ENCODE measurements around the gene SPAAR.
"Not testable (repeated sequence)": the region's sequence is repeated elsewhere in the genome, so short reads cannot be mapped to it uniquely, and the experiment has no call there.

Gene SPAAR

DNA sequence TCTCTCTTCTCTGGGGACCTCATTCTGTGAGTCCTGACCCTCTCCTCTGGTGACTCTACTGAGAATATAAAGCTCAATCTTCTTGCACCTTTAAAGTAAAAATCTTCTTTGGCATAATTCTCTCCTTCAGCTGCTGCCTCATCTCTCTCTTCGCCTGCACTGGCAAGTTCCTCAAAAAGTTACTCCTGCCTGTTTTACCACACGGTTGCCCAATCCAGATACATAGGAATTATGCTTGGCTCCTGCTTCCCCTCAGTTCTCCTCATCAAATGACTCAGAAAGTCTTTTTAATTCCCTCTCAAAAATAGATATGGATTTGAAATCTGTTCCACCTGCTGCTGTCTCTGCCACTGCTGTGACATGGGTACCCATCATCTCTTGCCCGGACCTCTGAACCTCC, 17.6 kb upstream of the SPAAR start:
- ATAC-seq: no peak
- Mint-ChIP-seq H3K4me3 (no peak overlapping the region), H3K36me3 (ENCODE audit: low read depth) (no peaks in the 10 kb centered on the region), H3K27ac (no peak overlapping the region), H3K27me3 (peaks cover 16% of the 10 kb centered on the region), H3K4me1 (no peaks in the 10 kb centered on the region), H3K9me3 (no peaks in the 10 kb centered on the region)
- DNase-seq: no peak

DNA sequence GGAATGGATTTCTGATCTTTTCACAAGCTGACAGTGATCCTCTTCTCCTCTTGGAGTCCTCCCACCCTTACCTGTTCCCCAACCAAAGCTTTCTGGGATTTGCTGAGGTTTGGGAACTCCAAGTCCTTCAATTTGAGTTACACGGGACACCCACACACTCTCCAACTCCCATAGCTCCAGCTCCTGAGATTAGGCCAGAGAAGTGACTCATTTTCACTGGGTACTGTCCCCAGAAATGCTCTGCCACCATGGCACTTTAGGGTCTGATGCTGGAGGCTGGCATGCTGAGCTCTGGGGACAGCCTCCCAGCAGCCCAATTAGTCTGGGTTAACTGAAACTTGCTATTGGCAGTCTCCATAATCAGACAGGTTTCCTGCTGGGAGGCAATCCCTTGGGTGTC, 17.2 kb upstream of the SPAAR start:
- no peaks in the 10 kb centered on the region for H3K36me3 Mint-ChIP-seq (ENCODE audit: low read depth)
- ATAC-seq: no peak
- H3K27ac Mint-ChIP-seq: no peak overlapping the region
- H3K4me3 Mint-ChIP-seq: no peak overlapping the region
- H3K9me3 Mint-ChIP-seq: no peaks in the 10 kb centered on the region
- no peaks in the 10 kb centered on the region for H3K4me1 Mint-ChIP-seq
- H3K27me3 Mint-ChIP-seq: peaks cover 16% of the 10 kb centered on the region
- DNase-seq: no peak

DNA sequence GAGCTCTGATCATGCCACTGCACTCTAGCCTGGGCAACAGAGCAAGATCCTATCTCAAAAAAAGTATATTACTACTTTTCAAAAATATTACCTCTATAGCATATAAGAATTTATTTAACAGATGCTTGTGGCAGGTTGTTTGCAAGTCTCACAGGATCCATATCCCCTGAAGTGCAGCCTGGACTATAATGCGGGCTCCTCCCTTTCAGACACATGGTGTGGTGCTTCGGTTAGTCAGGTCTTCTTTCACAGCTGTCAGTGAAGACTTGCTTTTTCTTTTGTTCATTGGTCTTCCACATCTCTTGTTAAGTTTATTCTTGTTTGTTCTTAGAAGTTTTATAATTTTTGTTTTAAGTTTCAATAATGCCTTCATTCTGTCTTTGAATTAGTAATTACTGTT, 12.7 kb upstream of the SPAAR start:
- DNase-seq (no peak), ATAC-seq (no peak)
- Mint-ChIP-seq H3K9me3 (no peaks in the 10 kb centered on the region), H3K4me1 (no peaks in the 10 kb centered on the region), H3K27me3 (peaks cover 15% of the 10 kb centered on the region), H3K27ac (no peak overlapping the region), H3K4me3 (no peak overlapping the region), H3K36me3 (ENCODE audit: low read depth) (no peaks in the 10 kb centered on the region)

DNA sequence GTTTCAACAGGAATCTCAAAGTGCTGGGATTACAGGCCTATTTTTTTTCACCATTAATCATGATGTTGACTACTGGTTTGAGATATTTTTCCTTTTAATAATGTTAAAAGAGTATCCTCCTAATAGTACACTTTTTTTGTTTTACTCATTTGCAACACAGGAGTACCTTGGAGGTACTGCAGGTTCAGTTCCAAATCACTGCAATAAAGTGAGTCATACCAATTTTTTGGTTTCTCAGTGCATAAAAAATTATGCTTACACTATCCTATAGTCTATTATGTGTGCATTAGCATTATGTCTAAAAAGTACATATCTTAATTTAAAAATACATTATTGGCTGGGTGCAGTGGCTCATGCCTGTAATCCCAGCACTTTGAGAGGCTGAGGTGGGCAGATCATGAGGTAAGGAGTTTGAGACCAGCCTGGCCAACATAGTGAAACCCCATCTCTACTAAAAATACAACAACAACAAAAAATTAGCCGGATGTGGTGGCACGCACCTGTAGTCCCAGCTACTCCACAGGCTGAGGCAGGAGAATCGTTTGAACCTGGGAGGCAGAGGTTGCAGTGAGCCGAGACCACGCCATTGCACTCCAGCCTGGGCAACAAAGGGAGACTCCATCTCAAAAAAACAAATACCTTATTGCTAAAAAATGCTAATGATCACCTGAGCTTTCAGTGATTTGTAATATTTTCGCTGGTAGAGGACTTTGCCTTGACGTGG, 11.8 kb upstream of the SPAAR start:
- H3K27ac Mint-ChIP-seq; H3K36me3 Mint-ChIP-seq (ENCODE audit: low read depth); DNase-seq; H3K4me1 Mint-ChIP-seq; H3K4me3 Mint-ChIP-seq; ATAC-seq; H3K9me3 Mint-ChIP-seq: not testable (repeated sequence)
- H3K27me3 Mint-ChIP-seq: peaks cover 10% of the 10 kb centered on the region

DNA sequence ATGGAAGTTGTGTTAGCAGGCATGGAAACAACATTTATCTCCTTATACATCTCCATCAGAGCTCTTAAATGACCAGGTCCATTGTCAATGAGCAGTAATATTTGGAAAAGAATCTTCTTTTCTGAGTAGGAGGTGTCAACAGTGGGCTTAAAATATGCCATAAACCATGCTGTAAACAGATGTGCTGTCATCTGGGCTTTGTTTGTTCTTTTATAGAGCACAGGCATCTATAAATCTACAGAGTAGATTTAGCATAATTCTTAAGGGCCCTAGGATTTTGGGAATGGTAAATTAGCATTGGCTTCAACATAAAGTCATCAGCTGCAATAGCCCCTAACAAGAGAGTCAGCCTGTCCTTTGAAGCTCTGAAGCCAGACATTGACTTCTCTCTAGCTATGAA, 11.0 kb upstream of the SPAAR start:
- Mint-ChIP-seq H3K4me1 (no peaks in the 10 kb centered on the region), H3K27ac (no peak overlapping the region), H3K9me3 (no peaks in the 10 kb centered on the region), H3K36me3 (ENCODE audit: low read depth) (no peaks in the 10 kb centered on the region), H3K4me3 (no peak overlapping the region), H3K27me3 (peaks cover 12% of the 10 kb centered on the region)
- DNase-seq (no peak), ATAC-seq (no peak)

DNA sequence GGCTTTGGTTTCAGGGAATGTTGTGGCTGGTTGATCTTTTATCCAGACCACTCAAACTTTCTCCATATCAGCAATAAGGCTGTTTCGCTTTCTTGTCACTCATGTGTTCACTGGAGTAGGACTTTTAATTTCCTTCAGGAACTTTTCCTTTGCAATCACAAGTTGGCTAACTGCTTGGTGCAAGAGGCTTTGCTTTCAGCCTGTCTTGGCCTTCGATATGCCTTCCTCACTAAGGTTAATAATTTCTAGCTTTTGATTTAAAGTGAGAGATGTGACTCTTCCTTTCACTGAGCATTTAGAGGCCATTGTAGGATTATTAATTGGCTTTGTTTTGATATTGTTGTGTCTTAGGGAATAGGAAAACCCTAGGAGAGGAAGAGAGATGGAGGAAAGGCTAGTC, 10.3 kb upstream of the SPAAR start:
- Mint-ChIP-seq H3K27me3 (peaks cover 7% of the 10 kb centered on the region), H3K9me3 (no peaks in the 10 kb centered on the region), H3K4me1 (no peaks in the 10 kb centered on the region), H3K4me3 (no peak overlapping the region), H3K27ac (no peak overlapping the region), H3K36me3 (ENCODE audit: low read depth) (no peaks in the 10 kb centered on the region)
- ATAC-seq (no peak), DNase-seq (no peak)

DNA sequence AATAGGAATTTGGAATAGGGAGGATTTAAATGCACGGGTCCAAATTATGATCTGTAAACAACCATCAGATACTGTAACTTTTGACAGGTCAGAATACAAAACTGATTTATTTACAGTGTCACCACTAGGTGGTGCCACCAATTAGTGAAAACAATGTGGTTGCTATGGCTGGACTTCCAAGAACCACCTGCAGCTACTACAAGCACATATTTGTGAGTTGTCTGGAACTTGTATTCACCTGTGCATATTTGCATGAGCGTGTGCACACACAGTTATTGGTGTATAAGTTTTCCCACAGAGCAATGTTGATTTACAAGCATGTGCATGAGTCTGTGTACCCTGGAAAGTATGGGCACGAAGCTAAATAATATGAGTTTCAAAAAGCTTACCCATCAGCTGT, 6.2 kb upstream of the SPAAR start:
- DNase-seq (peak; percentile 29), ATAC-seq (peak; percentile 43)
- peaks cover 5% of the 10 kb centered on the region for H3K4me1 Mint-ChIP-seq
- H3K9me3 Mint-ChIP-seq: no peaks in the 10 kb centered on the region
- no peak overlapping the region for H3K27ac Mint-ChIP-seq
- peaks cover 5% of the 10 kb centered on the region for H3K27me3 Mint-ChIP-seq
- no peak overlapping the region for H3K4me3 Mint-ChIP-seq
- no peaks in the 10 kb centered on the region for H3K36me3 Mint-ChIP-seq (ENCODE audit: low read depth)

DNA sequence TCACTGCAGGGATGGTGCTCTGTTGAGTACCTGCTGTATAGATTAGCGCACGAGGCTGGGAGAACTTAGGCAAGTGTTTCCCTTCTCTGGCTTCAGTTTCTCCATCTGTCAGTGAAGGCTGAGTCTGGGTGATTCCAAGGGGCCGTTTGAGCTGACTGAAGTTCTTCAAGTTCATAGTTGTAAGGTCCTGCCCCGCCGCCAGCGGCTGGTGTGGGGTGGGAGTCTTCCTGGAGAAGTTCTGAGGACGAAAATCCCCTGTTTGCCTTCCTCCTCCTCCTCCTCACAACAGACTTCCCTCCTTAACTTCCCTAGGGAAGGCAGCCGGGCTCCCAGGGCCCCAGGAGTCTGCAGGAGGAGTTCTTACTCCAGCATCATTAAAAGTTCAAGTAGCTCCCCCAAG, 5.0 kb upstream of the SPAAR start:
- no peak for ATAC-seq
- Mint-ChIP-seq H3K4me3 (no peak overlapping the region), H3K36me3 (ENCODE audit: low read depth) (no peaks in the 10 kb centered on the region), H3K9me3 (no peaks in the 10 kb centered on the region), H3K27ac (no peak overlapping the region), H3K4me1 (peaks cover 17% of the 10 kb centered on the region), H3K27me3 (peaks cover 4% of the 10 kb centered on the region)
- no peak for DNase-seq

DNA sequence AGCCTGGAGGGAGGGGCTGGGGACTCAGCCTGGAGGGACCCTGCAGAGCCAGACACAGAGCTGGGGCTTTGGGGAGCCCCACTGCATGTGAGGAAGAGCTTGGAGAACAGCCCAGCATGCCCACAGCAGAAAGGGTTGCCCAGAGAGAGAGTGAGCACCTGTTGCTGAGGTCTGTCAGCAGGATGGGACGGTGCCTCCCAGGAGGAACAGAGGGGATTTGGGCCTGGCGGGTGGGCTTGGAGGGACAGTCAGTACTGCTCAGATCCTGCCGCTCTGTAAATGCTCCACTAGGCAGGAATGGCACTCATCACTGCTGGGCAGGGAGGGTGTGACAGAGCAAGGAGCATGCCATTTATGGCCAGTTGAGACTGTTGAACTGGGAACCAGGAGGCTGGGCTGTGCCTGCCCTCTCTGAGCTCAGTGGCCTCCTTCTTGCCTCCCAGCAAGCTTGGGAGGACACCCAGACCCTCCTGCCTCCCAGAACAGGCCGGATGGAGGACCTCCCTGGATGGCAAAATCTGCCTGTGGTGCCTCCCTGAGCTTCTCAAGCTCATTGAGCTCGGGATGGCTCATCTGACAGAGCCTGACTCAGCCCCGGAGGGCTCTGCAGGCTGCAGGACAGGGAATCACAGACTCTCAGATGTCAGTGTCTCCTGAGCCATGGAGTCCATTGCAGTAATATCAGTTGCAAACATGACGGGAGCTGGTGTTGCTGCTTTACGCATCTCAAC, 4.1 kb upstream of the SPAAR start:
- Mint-ChIP-seq H3K4me1 (peaks cover 25% of the 10 kb centered on the region), H3K36me3 (ENCODE audit: low read depth) (no peaks in the 10 kb centered on the region), H3K4me3 (no peak overlapping the region), H3K9me3 (no peaks in the 10 kb centered on the region), H3K27me3 (peaks cover 4% of the 10 kb centered on the region), H3K27ac (no peak overlapping the region)
- ATAC-seq: no peak
- no peak for DNase-seq

DNA sequence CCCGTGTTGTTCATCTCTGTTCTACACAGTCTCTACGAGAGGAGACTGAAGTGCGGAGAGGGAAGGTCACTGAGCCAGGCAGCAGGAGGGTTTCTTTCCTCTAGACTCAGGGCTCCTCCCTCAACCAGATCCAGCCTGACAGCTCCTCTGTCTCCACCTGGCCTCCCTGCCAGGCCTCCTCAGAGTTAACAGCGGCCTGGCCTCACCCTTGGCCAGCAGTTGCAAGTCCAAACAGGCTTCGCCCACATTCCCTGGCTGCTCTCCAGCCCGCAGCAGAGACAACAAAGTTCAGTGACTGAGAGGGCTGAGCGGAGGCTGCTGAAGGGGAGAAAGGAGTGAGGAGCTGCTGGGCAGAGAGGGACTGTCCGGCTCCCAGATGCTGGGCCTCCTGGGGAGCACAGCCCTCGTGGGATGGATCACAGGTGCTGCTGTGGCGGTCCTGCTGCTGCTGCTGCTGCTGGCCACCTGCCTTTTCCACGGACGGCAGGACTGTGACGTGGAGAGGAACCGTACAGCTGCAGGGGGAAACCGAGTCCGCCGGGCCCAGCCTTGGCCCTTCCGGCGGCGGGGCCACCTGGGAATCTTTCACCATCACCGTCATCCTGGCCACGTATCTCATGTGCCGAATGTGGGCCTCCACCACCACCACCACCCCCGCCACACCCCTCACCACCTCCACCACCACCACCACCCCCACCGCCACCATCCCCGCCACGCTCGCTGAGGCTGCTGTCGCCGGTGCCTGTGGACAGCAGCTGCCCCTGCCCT, 3.2 kb upstream of the SPAAR start, which contains the start of gene HRCT1:
HRCT1 (plus strand) TSS at position 291 of the 768 bp plus-strand sequence; CDS start at position 377, 86 bp downstream.
- no peak within 1 kb of the TSS for H3K27ac Mint-ChIP-seq
- no peaks in the 10 kb centered on the region for H3K9me3 Mint-ChIP-seq
- no peak for DNase-seq
- ATAC-seq: no peak
- peaks cover 33% of the 10 kb centered on the region for H3K4me1 Mint-ChIP-seq
- peaks cover 2% of the 10 kb centered on the region for H3K27me3 Mint-ChIP-seq
- no peak within 1 kb of the TSS for H3K4me3 Mint-ChIP-seq
- H3K36me3 Mint-ChIP-seq (ENCODE audit: low read depth): no peaks in the 10 kb centered on the region

DNA sequence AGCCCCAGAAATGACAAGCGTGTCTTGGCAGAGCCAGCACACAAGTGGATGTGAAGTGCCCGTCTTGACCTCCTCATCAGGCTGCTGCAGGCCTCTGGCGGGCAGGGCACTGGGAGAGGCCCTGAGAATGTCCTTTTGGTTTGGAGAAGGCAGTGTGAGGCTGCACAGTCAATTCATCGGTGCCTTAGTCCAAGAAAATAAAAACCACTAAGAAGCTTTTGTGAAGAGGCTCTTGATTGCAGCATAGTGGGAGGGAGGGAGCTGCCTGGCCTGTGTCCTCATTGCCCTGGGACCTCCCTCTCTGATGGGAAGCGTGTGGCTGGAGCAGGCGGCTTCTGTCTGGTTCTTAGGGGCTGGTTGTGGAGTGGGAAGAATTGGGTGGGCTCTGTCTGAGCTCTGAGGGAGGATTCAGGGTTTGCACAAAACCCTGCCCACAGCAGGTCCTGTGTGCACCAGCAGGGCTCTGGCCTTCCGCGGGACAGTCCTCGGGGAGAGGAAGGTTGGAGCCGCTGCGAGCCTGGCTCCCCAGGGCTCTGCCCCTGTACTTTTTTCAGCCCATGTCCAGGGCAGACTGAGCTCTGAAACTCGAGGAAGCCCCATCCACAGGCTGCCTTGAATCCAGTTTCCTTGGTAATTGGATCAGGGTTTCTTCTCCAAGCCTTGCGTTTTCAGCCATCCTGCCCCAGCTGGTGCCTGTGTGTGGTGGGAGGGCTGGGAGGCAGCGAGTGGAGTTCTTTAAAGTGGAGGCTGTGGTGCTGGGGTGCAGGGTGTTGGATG, 2.2 kb upstream of the SPAAR start:
- no peaks in the 10 kb centered on the region for H3K36me3 Mint-ChIP-seq (ENCODE audit: low read depth)
- ATAC-seq: no peak
- H3K9me3 Mint-ChIP-seq: no peaks in the 10 kb centered on the region
- no peak overlapping the region for H3K27ac Mint-ChIP-seq
- H3K4me1 Mint-ChIP-seq: peaks cover 41% of the 10 kb centered on the region
- DNase-seq: no peak
- peaks cover 2% of the 10 kb centered on the region for H3K27me3 Mint-ChIP-seq
- H3K4me3 Mint-ChIP-seq: no peak overlapping the region

DNA sequence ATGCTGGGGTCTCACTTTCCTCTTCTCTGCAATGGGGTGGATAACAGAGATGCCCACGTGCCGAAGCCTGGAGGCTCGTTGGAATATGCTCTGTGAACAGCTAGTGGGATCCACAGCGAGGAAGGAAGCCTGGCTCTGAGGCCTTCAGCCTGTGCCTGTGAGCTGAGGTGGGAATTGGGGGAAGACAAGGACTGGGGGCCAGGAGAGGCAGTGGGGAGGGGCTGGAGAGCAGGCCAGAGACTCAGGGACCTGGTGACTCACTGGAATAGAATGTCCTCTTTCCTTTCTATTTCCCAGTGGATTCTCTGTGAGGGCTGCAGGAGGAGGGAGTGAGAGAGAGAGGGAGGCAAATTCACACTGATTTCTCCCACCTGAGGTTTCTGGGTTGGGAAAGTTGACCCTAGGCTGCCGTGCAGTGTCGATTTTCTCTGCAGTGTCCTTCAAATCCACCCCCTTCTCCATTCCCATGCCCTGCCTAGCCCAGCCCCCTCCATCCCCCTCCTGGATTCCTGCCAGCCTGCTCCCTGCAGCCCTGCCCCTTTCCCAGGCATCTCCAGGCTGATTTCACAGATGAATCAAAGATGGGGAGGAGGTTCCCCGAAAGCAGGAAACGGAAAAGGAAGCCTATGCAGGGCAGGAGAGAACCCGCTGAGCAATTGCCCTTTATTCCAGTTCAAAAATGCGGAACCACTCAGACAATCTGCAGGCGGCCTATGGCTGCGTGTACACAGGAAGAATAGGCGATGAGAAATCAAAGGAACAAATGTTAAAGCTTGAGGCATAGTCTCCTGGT, 1.4 kb upstream of the SPAAR start:
- Mint-ChIP-seq H3K9me3 (no peaks in the 10 kb centered on the region), H3K27me3 (peaks cover under 1% of the 10 kb centered on the region), H3K36me3 (ENCODE audit: low read depth) (no peaks in the 10 kb centered on the region), H3K4me3 (no peak overlapping the region), H3K4me1 (peaks cover 43% of the 10 kb centered on the region), H3K27ac (no peak overlapping the region)
- ATAC-seq: no peak
- DNase-seq: no peak

DNA sequence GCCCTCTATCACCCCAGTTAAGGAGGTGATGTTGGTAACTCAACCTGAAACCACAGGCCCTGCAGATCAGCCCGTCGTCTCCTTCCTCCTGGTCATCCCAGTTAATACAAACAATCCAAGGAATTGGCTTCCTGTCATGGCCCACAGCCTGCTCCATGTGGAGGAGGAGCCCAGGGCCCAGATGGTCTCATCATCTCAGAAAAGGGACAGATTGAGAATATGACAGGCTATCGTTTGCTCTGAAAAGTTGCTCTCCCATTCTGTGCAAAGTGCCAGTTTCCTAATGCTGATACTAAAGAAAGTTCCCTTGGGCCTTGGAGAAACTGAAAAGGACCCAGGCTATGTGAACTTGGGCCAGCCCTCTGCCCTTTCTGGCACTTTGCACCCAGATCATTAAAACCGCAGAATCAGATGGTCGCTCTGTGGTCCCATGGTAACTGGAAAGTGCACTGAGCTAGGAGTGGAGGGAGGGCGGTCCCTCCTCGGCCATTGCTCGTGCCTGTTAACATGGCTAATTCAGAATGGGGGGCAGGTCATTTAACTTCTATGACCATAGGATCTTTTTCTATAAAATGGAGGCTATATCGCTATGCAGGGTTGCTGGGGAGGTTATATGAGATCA, 675 bp upstream of the SPAAR start:
- Mint-ChIP-seq H3K4me3 (no peak overlapping the region), H3K36me3 (ENCODE audit: low read depth) (no peaks in the 10 kb centered on the region), H3K9me3 (no peaks in the 10 kb centered on the region), H3K27ac (no peak overlapping the region), H3K27me3 (no peaks in the 10 kb centered on the region), H3K4me1 (peaks cover 43% of the 10 kb centered on the region)
- DNase-seq: no peak
- ATAC-seq: no peak
